ENCODE measurements around the gene ARHGAP6.

DNA sequence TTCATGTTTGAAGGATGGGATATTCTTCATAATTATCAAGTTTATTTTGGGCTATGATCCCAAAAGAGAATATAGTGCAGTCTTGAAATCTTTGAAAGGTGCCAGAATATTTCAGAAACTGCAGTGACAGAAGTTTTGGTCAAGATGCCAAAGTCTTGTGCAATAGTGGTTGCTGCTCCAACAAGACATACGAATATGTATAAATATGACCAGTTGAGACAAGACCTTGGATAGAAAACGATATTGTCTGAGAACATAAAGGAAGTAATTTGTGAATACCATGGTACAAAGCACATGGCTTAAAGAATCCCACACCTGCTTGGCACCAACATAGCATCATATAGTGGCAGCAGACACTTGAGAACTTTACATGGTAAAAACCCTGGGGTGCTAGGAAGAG, 421.1 kb downstream of the ARHGAP6 start:
- TF ChIP-seq, protein P1, sequence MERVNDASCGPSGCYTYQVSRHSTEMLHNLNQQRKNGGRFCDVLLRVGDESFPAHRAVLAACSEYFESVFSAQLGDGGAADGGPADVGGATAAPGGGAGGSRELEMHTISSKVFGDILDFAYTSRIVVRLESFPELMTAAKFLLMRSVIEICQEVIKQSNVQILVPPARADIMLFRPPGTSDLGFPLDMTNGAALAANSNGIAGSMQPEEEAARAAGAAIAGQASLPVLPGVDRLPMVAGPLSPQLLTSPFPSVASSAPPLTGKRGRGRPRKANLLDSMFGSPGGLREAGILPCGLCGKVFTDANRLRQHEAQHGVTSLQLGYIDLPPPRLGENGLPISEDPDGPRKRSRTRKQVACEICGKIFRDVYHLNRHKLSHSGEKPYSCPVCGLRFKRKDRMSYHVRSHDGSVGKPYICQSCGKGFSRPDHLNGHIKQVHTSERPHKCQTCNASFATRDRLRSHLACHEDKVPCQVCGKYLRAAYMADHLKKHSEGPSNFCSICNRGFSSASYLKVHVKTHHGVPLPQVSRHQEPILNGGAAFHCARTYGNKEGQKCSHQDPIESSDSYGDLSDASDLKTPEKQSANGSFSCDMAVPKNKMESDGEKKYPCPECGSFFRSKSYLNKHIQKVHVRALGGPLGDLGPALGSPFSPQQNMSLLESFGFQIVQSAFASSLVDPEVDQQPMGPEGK (CRISPR knock-in tag; IDR thresholded peaks at IDR 0.05; ENCODE audit: borderline replicate concordance), result no peak
- no peak for TF ChIP-seq ZNF70 (CRISPR knock-in tag; IDR thresholded peaks at IDR 0.05)
- no peak for TF ChIP-seq ZFP30 (CRISPR knock-in tag; IDR thresholded peaks at IDR 0.05)
- TF ChIP-seq OSR1 (CRISPR knock-in tag; IDR thresholded peaks at IDR 0.05), result no peak
- no peak for TF ChIP-seq SNAI2 (CRISPR knock-in tag; IDR thresholded peaks at IDR 0.05)
